ENCODE measurements around the gene IGFBP6.

GRCh38 chr12:53100466-53101151 lies 3.1 kb downstream of the IGFBP6 start:
- TF ChIP-seq GATA3 (IDR thresholded peaks at IDR 0.05; ENCODE audit: low read depth, low read length) (no peak), GATA2 (IDR thresholded peaks at IDR 0.05; ENCODE audit: low read depth, low read length) (no peak)

Measured in SH-SY5Y (cell line).